GM19099 (cell line): Measurements from ENCODE around the gene TTLL5.

Source experiments
- POLR2A ChIP-seq: IDR thresholded peaks from 3 replicates; pipeline ENCODE4 v1.6.1; 2011; ENCODE audit warnings: low read depth; ENCODE audit not compliant: insufficient read length; ENCODE audit errors: extremely low read depth

The TTLL5 gene

GRCh38 chr14:75864352-75864751, 203.3 kb downstream of the TTLL5 start:
- TF ChIP-seq POLR2A = no peak

GRCh38 chr14:75865531-75865930, 204.5 kb downstream of the TTLL5 start:
- no peak for TF ChIP-seq POLR2A

GRCh38 chr14:75866970-75867369, 205.9 kb downstream of the TTLL5 start:
- TF ChIP-seq POLR2A = no peak

GRCh38 chr14:75871181-75871880, 210.3 kb downstream of the TTLL5 start:
- no peak for TF ChIP-seq POLR2A

GRCh38 chr14:75875958-75876357, 214.9 kb downstream of the TTLL5 start:
- TF ChIP-seq POLR2A = no peak

GRCh38 chr14:75876530-75876929, 215.5 kb downstream of the TTLL5 start:
- TF ChIP-seq POLR2A = no peak

GRCh38 chr14:75877292-75877691, 216.2 kb downstream of the TTLL5 start:
- TF ChIP-seq POLR2A = no peak

- no peak for TF ChIP-seq POLR2A
Measured at GRCh38 chr14:75877884-75878283, 216.8 kb downstream of the TTLL5 start.

- no peak for TF ChIP-seq POLR2A
Measured at GRCh38 chr14:75879031-75879430, 218.0 kb downstream of the TTLL5 start.

- no peak for TF ChIP-seq POLR2A
Measured at GRCh38 chr14:75880512-75880911, 219.5 kb downstream of the TTLL5 start.

GRCh38 chr14:75881994-75882393, 220.9 kb downstream of the TTLL5 start:
- TF ChIP-seq POLR2A = no peak

- no peak for TF ChIP-seq POLR2A
Measured at GRCh38 chr14:75884198-75884611, 223.2 kb downstream of the TTLL5 start.

GRCh38 chr14:75885829-75886228, 224.8 kb downstream of the TTLL5 start:
- TF ChIP-seq POLR2A = no peak

GRCh38 chr14:75886636-75887348, 225.7 kb downstream of the TTLL5 start:
- TF ChIP-seq POLR2A = no peak

GRCh38 chr14:75888945-75889344, 227.9 kb downstream of the TTLL5 start:
- no peak for TF ChIP-seq POLR2A

GRCh38 chr14:75896341-75896740, 235.3 kb downstream of the TTLL5 start:
- no peak for TF ChIP-seq POLR2A

GRCh38 chr14:75904311-75904710, 243.3 kb downstream of the TTLL5 start:
- no peak for TF ChIP-seq POLR2A

GRCh38 chr14:75905147-75905904, 244.3 kb downstream of the TTLL5 start:
- no peak for TF ChIP-seq POLR2A
